Measurements from ENCODE around the gene MTLN. TPM values are rescaled to one million over a fixed set of nuclear protein-coding genes. Genes with fewer than 3 reads are reported as not detected.

The MTLN gene
- total and polyA plus RNA-seq, 2 donors, result 26.6 to 157 TPM

DNA sequence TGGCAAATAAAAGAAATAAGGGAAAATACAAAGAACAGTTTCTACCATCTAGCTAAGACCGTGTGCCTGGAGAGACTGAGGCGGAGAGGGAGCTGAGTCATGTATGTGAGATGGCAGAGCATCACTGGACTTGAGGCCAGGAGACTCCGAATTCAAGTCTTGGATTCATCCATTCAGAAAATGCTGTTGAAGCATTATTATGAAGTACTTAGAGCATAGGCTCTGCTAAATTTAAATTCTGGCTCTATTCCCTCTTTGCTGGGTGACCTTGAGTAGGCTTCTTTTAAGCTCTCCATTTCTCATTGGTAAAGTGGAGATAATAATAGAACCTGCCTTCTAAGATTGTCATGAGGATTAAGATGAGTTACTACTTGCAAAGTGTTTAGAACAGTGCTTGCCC, 42.2 kb downstream of the MTLN start:
- DNase-seq (ENCODE audit: extremely low spot score), result no peak
- WGBS, result 86% methylated on average over 3 of the region's 3 CpGs
- no peaks in the 10 kb centered on the region for H3K36me3 ChIP-seq (ENCODE audit: insufficient read depth)
- no peaks in the 10 kb centered on the region for H3K4me1 ChIP-seq (ENCODE audit: insufficient read depth)
- H3K4me3 ChIP-seq (ENCODE audit: low read depth, low read length), result no peak overlapping the region
- H3K27ac ChIP-seq (ENCODE audit: low read depth), result no peak overlapping the region

DNA sequence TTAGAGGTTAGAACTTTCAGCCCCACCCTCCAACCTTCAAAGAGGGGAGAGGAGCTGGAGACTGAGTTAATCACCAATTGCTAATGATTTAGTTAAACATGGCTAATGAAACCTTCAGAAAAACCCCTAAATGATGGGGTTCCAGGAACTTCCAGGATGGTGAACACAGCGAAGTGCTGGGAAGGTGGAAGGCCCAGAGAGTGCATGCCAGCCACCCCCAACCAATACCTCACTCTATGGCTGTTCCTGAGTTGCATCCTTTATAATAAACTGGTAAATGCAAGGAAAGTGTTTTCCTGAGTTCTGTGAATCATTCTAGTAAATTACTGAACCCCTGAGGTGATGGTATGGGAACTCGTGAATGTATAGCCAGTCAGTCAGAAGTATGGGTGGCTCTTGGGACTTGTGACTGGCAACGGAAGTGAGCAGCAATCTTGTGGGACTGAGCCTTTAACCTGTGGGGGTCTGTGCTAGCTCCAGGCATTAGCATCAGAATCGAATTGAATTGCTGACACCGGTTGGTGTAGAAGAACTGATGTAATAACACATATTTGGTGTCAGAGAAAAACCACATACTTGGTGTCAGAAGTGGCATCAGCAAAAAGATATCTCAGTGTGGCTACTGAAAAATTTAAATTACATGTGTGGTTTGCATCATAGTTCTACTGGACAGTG, 44.9 kb downstream of the MTLN start:
- no peak for DNase-seq (ENCODE audit: extremely low spot score)
- Histone ChIP-seq H3K27ac (ENCODE audit: low read depth) (no peak overlapping the region), H3K36me3 (ENCODE audit: insufficient read depth) (no peaks in the 10 kb centered on the region), H3K4me3 (ENCODE audit: low read depth, low read length) (no peak overlapping the region), H3K4me1 (ENCODE audit: insufficient read depth) (no peaks in the 10 kb centered on the region)
- 73% methylated on average over 5 of the region's 5 CpGs for WGBS

DNA sequence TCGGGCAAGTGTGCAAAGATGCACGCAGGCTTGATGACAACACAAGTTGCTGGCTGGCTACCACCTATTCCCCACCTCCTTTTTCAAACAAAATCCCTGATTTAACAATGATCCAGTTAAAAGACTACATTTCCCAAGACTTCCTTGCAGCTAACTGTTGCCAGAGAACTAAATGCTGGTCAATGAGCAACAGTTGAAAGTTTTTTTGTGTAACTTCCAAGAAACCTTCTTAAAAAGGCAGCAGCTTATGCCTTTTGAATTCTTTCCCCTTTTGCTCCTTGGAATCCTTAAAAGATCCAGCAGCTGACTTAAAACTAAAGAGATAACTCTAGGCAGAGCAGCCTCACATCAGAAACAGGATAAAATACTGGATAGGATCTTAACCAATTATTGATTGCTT, 46.1 kb downstream of the MTLN start:
- 86% methylated on average over 2 of the region's 2 CpGs for WGBS
- Histone ChIP-seq H3K36me3 (ENCODE audit: insufficient read depth) (no peaks in the 10 kb centered on the region), H3K4me3 (ENCODE audit: low read depth, low read length) (no peak overlapping the region), H3K27ac (ENCODE audit: low read depth) (no peak overlapping the region), H3K4me1 (ENCODE audit: insufficient read depth) (no peaks in the 10 kb centered on the region)
- DNase-seq (ENCODE audit: extremely low spot score), result no peak

Other genes with a start within 250 kb of the MTLN start
- gene MALL, start 96.7 kb downstream of the MTLN start, total RNA-seq, result 24.4 TPM
- 14.1 TPM for gene MALL, start 96.7 kb downstream of the MTLN start, polyA plus RNA-seq
- gene NPHP1, start 7.5 kb downstream of the MTLN start, total RNA-seq, result 10.8 TPM
- 6.1 TPM for gene NPHP1, start 7.5 kb downstream of the MTLN start, polyA plus RNA-seq